ENCODE data around the gene UBASH3B. TPM values are rescaled to one million over a fixed set of nuclear protein-coding genes. Genes with fewer than 3 reads are reported as not detected.

Gene UBASH3B
- total RNA-seq, 1 experiment from 2014 or later = 8.0 TPM

GRCh38 chr11:122749005-122749687 is 93.6 kb downstream of the UBASH3B start:
- H3K36me3 Mint-ChIP-seq (ENCODE audit: insufficient read depth in 1 of 3, low read depth in 3 of 3) = no peaks in the 10 kb centered on the region
- Histone ChIP-seq H3K14ac (ENCODE audit: insufficient read depth, low read length) (no peak overlapping the region), H4K20me1 (ENCODE audit: control insufficient read depth, insufficient read depth, insufficient read length) (no peaks in the 10 kb centered on the region)

More at GRCh38 chr11:122749005-122749687, 93.6 kb downstream of the UBASH3B start:
- Mint-ChIP-seq H3K27me3 (ENCODE audit: low read depth) (no peaks in the 10 kb centered on the region), H3K4me1 (peaks cover 9 to 11% of the 10 kb centered on the region in 2 experiments; a peak in 3 of 4 replicates), H3K9me3 (no peaks in the 10 kb centered on the region), H3K4me3 (no peak overlapping the region), H3K27ac (no peak overlapping the region)
- no peaks in the 10 kb centered on the region for H3K4me1 ChIP-seq (ENCODE audit: insufficient read depth, low read length)
- H2BK12ac ChIP-seq (ENCODE audit: insufficient read length, low read depth, low read length) = no peak overlapping the region
- no peaks in the 10 kb centered on the region for H3K79me2 ChIP-seq (ENCODE audit: insufficient read depth, low read length)
- H4K5ac ChIP-seq (ENCODE audit: insufficient read length, low read depth, low read length) = no peak overlapping the region
- WGBS (ENCODE audit: extremely low coverage, insufficient read length, low lambda C conversion rate) = no CpG with 5 or more reads among the region's 5 CpGs
- H3K18ac ChIP-seq (ENCODE audit: insufficient read length, low read depth, low read length) = no peak overlapping the region
- no peak overlapping the region for H3K4ac ChIP-seq (ENCODE audit: low read depth, low read length)
- no peak overlapping the region for H3K9ac ChIP-seq (ENCODE audit: extremely low read depth, insufficient read length, low read length)
- H2BK5ac ChIP-seq (ENCODE audit: insufficient read length, low read length) = no peak overlapping the region
- H3K27me3 ChIP-seq (ENCODE audit: insufficient read depth, low read length) = no peaks in the 10 kb centered on the region
- H2BK20ac ChIP-seq (ENCODE audit: low read depth, low read length, poor library complexity, severe bottlenecking) = no peak overlapping the region
- no peak overlapping the region for H2BK15ac ChIP-seq (ENCODE audit: low read depth, low read length)
- H2AK5ac ChIP-seq (ENCODE audit: insufficient read length, low read length) = no peak overlapping the region
- H3K79me1 ChIP-seq (ENCODE audit: insufficient read depth, low read depth, low read length, poor library complexity, severe bottlenecking) = no peaks in the 10 kb centered on the region
- H3K27ac ChIP-seq (ENCODE audit: insufficient read length, low read depth, low read length) = no peak overlapping the region
- H3T11ph ChIP-seq (ENCODE audit: low read length) = no peak overlapping the region
- H3K4me2 ChIP-seq (ENCODE audit: insufficient read depth, insufficient read length, low read length) = no peak overlapping the region
- H3K23ac ChIP-seq (ENCODE audit: insufficient read length, low read depth, low read length) = no peak overlapping the region
- no peak overlapping the region for H2BK120ac ChIP-seq (ENCODE audit: low read depth, low read length, poor library complexity, severe bottlenecking)
- no peak overlapping the region for H4K8ac ChIP-seq (replicated peaks; ENCODE audit: insufficient read length, low read depth, low read length)
- no peak for DNase-seq
- no peak overlapping the region for H2AFZ ChIP-seq (ENCODE audit: low read length)
- no peaks in the 10 kb centered on the region for H3K9me3 ChIP-seq (ENCODE audit: control insufficient read depth, low read depth, low read length)
- no peak overlapping the region for H4K91ac ChIP-seq (ENCODE audit: insufficient read length, low read depth, low read length)
- no peak for TF ChIP-seq CTCF (conservative IDR thresholded peaks at IDR 0.05)
- H3K23me2 ChIP-seq (ENCODE audit: insufficient read length, low read depth, low read length, poor library complexity, severe bottlenecking) = no peaks in the 10 kb centered on the region
- H3K56ac ChIP-seq (ENCODE audit: insufficient read length, low read depth, low read length) = no peak overlapping the region
